ENCODE measurements around the gene CFAP68. TPM values are rescaled to one million over a fixed set of nuclear protein-coding genes. Genes with fewer than 3 reads are reported as not detected.
A peak's percentile ranks its signal among the peaks of the same experiment; 100 is the strongest.

CFAP68 gene
- total RNA-seq, 2 experiments from 2014 or later, result 16.4 to 20.4 TPM

- Mint-ChIP-seq H3K4me1 (no peaks in the 10 kb centered on the region), H3K27ac (no peak overlapping the region), H3K4me3 (no peak overlapping the region), H3K9me3 (ENCODE audit: low read depth) (no peaks in the 10 kb centered on the region), H3K36me3 (no peaks in the 10 kb centered on the region), H3K27me3 (peaks cover 69% of the 10 kb centered on the region)
- CTCF ChIA-PET, result no interaction called here
- DNase-seq, result no peak
- ATAC-seq, result no peak
Observed at GRCh38 chr11:111913031-111913861, 33.9 kb downstream of the CFAP68 start.

- H3K9me3 Mint-ChIP-seq (ENCODE audit: low read depth), result no peaks in the 10 kb centered on the region
- no peak for DNase-seq
Observed at GRCh38 chr11:111913997-111914396, 34.7 kb downstream of the CFAP68 start.

GRCh38 chr11:111916768-111917167 is 37.4 kb downstream of the CFAP68 start:
- Mint-ChIP-seq H3K4me1 (no peaks in the 10 kb centered on the region), H3K27me3 (peaks cover 54% of the 10 kb centered on the region), H3K36me3 (no peaks in the 10 kb centered on the region), H3K4me3 (no peak overlapping the region), H3K27ac (no peak overlapping the region), H3K9me3 (ENCODE audit: low read depth) (no peaks in the 10 kb centered on the region)
- CTCF ChIA-PET, result interaction anchor here (1.5 kb wide), 1 partner anchor 10 kb away, joined by 7 read pairs; no protein-coding TSS in a partner anchor
- no peak for ATAC-seq
- DNase-seq, result no peak

More at GRCh38 chr11:111913997-111914396, 34.7 kb downstream of the CFAP68 start:
- Mint-ChIP-seq H3K4me1 (no peaks in the 10 kb centered on the region), H3K36me3 (no peaks in the 10 kb centered on the region), H3K27me3 (peaks cover 66% of the 10 kb centered on the region), H3K4me3 (no peak overlapping the region), H3K27ac (no peak overlapping the region)
- no peak for ATAC-seq
- CTCF ChIA-PET, result interaction anchor here (0.6 kb wide), 1 partner anchor 18 kb away, joined by 3 read pairs; no protein-coding TSS in a partner anchor

GRCh38 chr11:111917312-111917711 is 38.0 kb downstream of the CFAP68 start:
- no peaks in the 10 kb centered on the region for H3K9me3 Mint-ChIP-seq (ENCODE audit: low read depth)
- no peaks in the 10 kb centered on the region for H3K36me3 Mint-ChIP-seq
- H3K27me3 Mint-ChIP-seq, result peaks cover 49% of the 10 kb centered on the region
- H3K4me1 Mint-ChIP-seq, result no peaks in the 10 kb centered on the region
- H3K4me3 Mint-ChIP-seq, result no peak overlapping the region
- CTCF ChIA-PET, result interaction anchor here (1.5 kb wide), 1 partner anchor 10 kb away, joined by 7 read pairs; no protein-coding TSS in a partner anchor
- no peak for ATAC-seq
- H3K27ac Mint-ChIP-seq, result no peak overlapping the region
- no peak for DNase-seq

- H3K36me3 Mint-ChIP-seq, result no peaks in the 10 kb centered on the region
- CTCF ChIA-PET, result interaction anchor here (1.5 kb wide), 1 partner anchor 9 kb away, joined by 7 read pairs; no protein-coding TSS in a partner anchor
- no peaks in the 10 kb centered on the region for H3K4me1 Mint-ChIP-seq
- no peak for DNase-seq
- peaks cover 48% of the 10 kb centered on the region for H3K27me3 Mint-ChIP-seq
- no peak overlapping the region for H3K27ac Mint-ChIP-seq
- no peak for ATAC-seq
- no peaks in the 10 kb centered on the region for H3K9me3 Mint-ChIP-seq (ENCODE audit: low read depth)
- H3K4me3 Mint-ChIP-seq, result no peak overlapping the region
Observed at GRCh38 chr11:111917788-111918187, 38.4 kb downstream of the CFAP68 start.

- Mint-ChIP-seq H3K4me3 (no peak within 1 kb of the TSS), H3K4me1 (no peaks in the 10 kb centered on the region), H3K27ac (no peak within 1 kb of the TSS), H3K27me3 (peaks cover 44% of the 10 kb centered on the region), H3K36me3 (no peaks in the 10 kb centered on the region), H3K9me3 (ENCODE audit: low read depth) (no peaks in the 10 kb centered on the region)
- no peak for DNase-seq
- CTCF ChIA-PET, result interaction anchor here (1.5 kb wide), 1 partner anchor 8 kb away, joined by 7 read pairs; no protein-coding TSS in a partner anchor
- ATAC-seq, result no peak
Observed at GRCh38 chr11:111918390-111919256, 39.3 kb downstream of the CFAP68 start, which contains the start of gene C11orf52. Gene C11orf52 (plus strand): TSS chr11:111918913. CDS start chr11:111918973, 60 bp downstream.

- Mint-ChIP-seq H3K4me3 (no peak overlapping the region), H3K9me3 (ENCODE audit: low read depth) (no peaks in the 10 kb centered on the region), H3K4me1 (peaks cover 6% of the 10 kb centered on the region), H3K27ac (no peak overlapping the region), H3K27me3 (peaks cover 26% of the 10 kb centered on the region), H3K36me3 (no peaks in the 10 kb centered on the region)
- DNase-seq, result no peak
- no peak for ATAC-seq
- CTCF ChIA-PET, result no interaction called here
Observed at GRCh38 chr11:111920908-111921307, 41.6 kb downstream of the CFAP68 start.

- Mint-ChIP-seq H3K4me1 (peaks cover 13% of the 10 kb centered on the region), H3K27ac (no peak overlapping the region), H3K4me3 (no peak overlapping the region), H3K36me3 (no peaks in the 10 kb centered on the region), H3K27me3 (peaks cover 18% of the 10 kb centered on the region), H3K9me3 (ENCODE audit: low read depth) (no peaks in the 10 kb centered on the region)
- CTCF ChIA-PET, result no interaction called here
- DNase-seq, result no peak
- no peak for ATAC-seq
Observed at GRCh38 chr11:111921541-111922230, 42.3 kb downstream of the CFAP68 start.

- H3K27me3 Mint-ChIP-seq, result peaks cover 12% of the 10 kb centered on the region
- ATAC-seq (no peak), DNase-seq (no peak)
- CTCF ChIA-PET, result no interaction called here
- peaks cover 19% of the 10 kb centered on the region for H3K4me1 Mint-ChIP-seq
- no peaks in the 10 kb centered on the region for H3K9me3 Mint-ChIP-seq (ENCODE audit: low read depth)
- H3K27ac Mint-ChIP-seq, result no peak overlapping the region
- H3K36me3 Mint-ChIP-seq, result no peaks in the 10 kb centered on the region
- no peak overlapping the region for H3K4me3 Mint-ChIP-seq
Observed at GRCh38 chr11:111922803-111923202, 43.5 kb downstream of the CFAP68 start.

- Mint-ChIP-seq H3K9me3 (ENCODE audit: low read depth) (no peaks in the 10 kb centered on the region), H3K27me3 (peaks cover 12% of the 10 kb centered on the region), H3K4me3 (no peak overlapping the region), H3K27ac (no peak overlapping the region), H3K36me3 (no peaks in the 10 kb centered on the region), H3K4me1 (peaks cover 21% of the 10 kb centered on the region)
- DNase-seq (no peak), ATAC-seq (no peak)
- CTCF ChIA-PET, result no interaction called here
Observed at GRCh38 chr11:111923351-111923788, 44.0 kb downstream of the CFAP68 start.

- DNase-seq, result no peak
- no peak for ATAC-seq
- no peak overlapping the region for H3K27ac Mint-ChIP-seq
- CTCF ChIA-PET, result no interaction called here
- no peaks in the 10 kb centered on the region for H3K36me3 Mint-ChIP-seq
- peaks cover 12% of the 10 kb centered on the region for H3K27me3 Mint-ChIP-seq
- H3K4me1 Mint-ChIP-seq, result peaks cover 21% of the 10 kb centered on the region
- no peaks in the 10 kb centered on the region for H3K9me3 Mint-ChIP-seq (ENCODE audit: low read depth)
- no peak overlapping the region for H3K4me3 Mint-ChIP-seq
Observed at GRCh38 chr11:111923951-111924350, 44.6 kb downstream of the CFAP68 start.

GRCh38 chr11:111925953-111926352 is 46.6 kb downstream of the CFAP68 start:
- Mint-ChIP-seq H3K4me1 (peaks cover 21% of the 10 kb centered on the region), H3K36me3 (no peaks in the 10 kb centered on the region), H3K4me3 (peak overlapping the region; percentile 81), H3K27me3 (peaks cover 10% of the 10 kb centered on the region), H3K9me3 (ENCODE audit: low read depth) (no peaks in the 10 kb centered on the region), H3K27ac (peak overlapping the region; percentile 44)
- CTCF ChIA-PET, result interaction anchor here (1.1 to 3.6 kb wide), 6 partner anchors 10 to 60 kb away, joined by 3 to 21 read pairs (median 11); partner anchors contain the start of gene ALG9
- ATAC-seq, result no peak
- DNase-seq, result no peak

All from activated CD8-positive, alpha-beta memory T cell treated with anti-CD3 and anti-CD28 coated beads, Interleukin-2, amount 10 ng/mL, durations not matched to agents 7 days and 5 days (primary cell).